ENCODE data around the gene CYGB.
"Not testable (repeated sequence)": the region's sequence is repeated elsewhere in the genome, so short reads cannot be mapped to it uniquely, and the experiment has no call there.

Gene CYGB

DNA sequence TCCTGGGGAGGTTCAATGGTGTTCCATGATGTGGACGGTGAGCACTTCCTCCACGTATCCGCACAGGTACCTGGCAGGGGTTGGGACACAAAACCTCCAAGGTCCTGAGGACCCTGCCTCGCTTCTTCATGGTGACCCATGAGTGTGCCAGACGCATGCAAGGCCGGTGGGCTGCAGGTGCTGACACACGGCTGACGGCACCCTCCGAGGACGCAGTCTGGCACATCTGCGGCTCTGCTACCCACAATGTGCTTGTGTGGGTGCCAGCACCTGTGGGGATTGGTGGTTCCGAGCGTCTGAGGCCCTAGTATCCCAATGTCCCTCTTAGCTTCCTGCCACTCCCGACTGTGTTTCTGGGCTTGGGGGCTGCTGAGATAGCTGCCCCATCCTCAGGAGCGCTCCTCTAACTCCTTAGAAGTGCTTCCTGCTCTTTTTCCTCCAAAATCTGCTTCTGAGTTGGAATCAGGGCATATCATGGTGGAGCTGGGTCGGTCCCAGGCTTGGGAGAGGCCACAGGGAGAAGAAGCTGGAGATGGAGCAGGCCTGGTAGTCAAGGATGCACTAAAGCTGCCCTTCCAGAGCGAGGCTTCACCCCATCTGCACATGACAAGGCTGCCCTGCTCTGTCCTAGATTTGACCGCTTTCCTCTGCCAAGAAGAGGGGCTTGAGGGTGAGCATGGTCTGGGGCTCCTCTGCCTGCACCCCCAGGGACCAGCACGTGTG is 1.6 kb downstream of the CYGB start:
- no peak for DNase-seq

DNA sequence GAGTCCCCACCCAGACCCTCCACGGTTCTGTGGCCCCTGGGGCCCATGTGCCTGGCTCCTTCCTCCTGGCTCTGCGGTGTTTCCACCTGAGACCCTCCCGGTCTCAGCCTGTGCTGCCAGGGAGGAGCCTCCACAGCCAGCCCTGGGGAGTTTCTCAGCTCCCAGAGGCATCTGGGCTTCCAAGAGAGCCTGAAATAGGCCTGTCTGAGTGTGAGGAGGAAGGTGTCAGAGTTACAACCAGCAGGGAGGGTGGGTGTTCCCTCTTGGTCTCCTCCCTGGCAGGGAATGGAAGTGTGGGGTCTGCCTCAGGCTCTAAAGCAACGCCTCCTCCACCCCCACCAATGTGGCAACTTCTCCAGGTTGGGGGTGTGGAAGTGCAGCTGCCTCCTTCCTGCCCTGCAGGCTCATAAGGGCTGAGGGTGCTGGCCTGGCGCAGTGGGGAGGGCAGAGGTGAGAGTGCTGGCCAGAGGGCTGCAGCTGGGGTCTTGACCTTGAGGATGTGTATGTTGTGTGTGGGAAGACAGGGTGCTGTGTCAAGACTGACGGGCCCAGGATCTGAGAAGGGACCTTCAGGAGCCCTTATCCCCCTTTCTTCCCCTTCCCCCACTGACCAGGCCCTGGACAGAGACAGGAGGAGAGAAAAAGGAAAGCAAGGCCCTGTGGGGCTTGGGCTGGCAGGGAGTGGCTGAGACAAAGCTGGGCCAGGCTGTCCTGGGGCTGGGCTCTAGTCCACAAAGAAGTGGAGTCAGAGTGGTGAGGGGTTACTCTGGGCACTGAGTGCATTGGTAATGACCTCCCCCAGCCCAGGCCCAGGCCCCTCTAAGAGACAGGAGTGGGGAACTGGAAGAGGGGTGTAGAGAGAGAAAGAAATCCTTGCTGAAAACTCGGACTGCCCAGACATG is 2.4 kb downstream of the CYGB start:
- no peak for DNase-seq

DNA sequence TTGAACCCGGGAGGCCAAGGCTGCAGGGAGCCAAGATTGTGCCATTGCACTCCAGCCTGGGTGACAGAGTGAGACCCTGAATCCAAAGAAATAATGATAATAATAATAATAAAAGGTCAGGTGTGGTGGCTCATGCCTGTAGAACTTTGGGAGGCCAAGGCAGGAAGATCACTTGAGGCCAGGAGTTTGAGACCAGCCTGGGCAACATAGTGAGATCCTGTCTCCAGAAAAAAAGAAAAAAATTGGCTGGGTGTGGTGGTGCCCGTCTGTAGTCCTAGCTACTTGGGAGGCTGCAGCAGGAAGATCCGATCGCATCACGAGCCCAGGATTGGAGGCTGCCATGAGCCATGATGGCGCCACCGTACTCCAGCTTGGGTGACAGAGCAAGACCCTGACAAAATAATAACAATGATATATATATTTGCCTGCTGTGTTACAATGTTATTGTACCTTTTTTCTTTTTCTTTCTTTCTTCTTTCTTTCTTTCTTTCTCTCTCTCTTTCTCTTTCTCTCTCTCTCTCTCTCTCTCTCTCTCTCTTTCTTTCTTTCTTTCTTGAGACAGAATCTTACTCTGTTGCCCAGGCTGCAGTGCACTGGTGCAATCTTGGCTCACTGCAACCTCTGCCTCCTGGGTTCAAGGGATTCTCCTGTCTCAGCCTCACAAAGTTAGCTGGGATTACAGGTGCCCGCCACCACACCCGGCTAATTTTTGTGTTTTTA is 3.7 kb downstream of the CYGB start:
- not testable (repeated sequence) for DNase-seq

DNA sequence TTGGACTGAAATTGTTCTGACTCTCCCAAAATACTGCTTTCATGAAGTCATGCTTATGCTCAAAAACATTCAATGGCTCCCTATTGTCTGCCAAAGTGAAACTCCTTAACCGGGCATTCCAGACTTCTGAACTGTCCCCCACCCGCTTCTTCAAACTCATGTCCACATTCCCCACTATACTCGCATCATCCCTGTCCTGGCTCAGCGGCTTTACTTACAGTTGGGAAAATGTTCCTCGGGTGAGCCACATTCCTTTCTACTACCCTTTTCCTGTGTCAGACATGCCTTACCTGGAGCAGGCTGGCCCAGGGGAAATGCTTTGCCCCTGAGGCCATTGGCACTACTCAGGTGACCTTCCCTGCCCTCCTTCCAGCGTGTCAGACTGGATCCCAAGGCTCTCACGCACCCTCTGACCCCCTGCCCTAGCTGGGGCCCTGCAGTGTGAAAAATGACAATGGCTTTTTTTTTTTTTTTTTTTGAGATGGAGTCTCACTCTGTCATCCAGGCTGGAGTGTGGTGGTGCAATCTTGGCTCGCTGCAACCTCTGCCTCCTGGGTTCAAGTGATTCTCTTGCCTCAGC is 5.3 kb downstream of the CYGB start:
- DNase-seq: no peak

DNA sequence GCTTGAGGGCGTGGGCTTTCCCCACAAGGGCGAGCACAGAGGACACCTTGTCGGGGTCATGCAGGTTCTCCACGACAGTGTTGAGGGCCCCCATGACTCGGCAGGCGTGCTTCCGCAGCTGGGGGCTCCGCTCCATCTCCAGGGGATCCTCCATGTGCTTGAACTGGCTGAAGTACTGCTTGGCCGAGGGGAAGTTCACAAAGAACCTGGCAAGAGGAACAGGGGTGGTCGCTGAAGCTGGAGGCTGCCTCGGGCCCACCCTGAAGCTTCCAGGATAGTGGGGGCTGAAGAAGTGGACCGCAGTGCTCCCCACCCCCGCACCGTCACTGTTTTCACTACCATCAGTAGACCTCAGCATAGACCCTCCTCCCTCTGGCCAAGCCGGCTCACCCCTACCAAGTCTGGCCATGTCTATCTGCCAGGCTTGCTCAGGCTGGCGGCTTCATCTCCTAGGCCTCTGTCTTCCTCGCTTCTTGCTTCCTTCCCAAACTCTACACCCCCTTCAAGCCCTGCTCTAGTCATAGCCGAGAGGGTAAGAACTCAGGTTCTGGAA is 5.9 kb downstream of the CYGB start:
- no peak for DNase-seq

DNA sequence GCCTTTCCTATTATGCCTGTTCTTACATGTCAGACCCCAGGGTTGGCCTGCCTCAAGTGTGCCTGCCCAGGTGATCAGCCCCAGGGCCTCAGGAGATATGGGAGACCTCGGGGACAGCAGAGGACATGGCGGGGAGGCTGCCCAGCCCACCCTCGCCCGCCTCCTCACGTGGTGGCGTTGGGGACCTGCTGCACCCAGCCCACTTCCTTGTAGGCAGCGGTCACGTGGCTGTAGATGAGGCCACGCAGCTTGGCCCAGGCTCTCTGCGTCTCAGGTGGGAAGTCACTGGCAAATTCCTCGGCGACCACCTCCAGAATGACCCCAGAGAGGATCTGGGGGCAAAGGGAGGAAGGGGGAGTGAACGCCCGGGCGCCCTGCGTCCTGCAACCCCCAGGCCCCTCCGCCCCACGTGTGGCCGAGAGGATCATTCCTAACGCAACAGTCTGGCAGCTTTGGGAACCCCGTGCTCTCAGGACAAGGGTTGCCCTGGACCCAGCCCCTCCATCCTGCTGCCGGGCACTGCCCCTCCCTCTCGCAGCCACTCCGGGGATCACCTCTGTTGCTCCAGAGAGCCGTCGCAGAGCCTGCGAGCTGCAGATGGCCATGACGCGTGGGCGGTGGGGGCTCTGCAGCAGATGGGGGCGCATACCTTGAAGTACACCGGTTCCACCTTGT is 6.6 kb downstream of the CYGB start:
- DNase-seq: no peak

DNA sequence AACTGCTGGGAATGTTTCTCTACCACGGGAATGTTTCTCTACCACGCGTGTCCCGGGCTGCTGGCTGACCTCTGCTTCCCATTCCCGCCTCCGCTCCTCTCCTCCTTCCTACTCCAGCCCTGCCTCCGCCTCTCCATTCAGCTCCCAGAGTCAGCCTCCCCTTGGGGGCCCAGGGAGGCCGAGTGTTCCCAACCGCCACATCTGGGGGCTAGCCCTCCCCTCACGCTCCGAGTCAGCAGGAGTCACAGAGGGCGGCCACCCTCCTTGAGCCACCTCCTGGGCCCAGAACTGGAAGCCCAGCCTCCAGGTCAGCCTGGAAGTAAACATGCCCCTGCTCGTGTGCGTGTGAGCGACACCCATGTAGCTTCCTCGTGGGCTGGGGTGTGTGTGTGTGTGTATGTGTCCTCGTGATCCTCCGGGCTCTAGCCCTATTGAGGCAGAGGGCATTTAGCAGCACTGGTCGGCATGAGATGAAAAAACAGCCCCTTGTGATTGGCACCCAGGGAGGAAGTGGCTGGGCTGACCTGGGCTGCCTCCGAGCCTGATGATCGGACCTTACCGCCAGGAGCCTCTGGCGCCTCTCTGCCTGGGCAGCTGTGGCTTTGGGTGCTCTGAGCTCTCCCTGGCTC is 7.3 kb downstream of the CYGB start:
- DNase-seq: no peak

DNA sequence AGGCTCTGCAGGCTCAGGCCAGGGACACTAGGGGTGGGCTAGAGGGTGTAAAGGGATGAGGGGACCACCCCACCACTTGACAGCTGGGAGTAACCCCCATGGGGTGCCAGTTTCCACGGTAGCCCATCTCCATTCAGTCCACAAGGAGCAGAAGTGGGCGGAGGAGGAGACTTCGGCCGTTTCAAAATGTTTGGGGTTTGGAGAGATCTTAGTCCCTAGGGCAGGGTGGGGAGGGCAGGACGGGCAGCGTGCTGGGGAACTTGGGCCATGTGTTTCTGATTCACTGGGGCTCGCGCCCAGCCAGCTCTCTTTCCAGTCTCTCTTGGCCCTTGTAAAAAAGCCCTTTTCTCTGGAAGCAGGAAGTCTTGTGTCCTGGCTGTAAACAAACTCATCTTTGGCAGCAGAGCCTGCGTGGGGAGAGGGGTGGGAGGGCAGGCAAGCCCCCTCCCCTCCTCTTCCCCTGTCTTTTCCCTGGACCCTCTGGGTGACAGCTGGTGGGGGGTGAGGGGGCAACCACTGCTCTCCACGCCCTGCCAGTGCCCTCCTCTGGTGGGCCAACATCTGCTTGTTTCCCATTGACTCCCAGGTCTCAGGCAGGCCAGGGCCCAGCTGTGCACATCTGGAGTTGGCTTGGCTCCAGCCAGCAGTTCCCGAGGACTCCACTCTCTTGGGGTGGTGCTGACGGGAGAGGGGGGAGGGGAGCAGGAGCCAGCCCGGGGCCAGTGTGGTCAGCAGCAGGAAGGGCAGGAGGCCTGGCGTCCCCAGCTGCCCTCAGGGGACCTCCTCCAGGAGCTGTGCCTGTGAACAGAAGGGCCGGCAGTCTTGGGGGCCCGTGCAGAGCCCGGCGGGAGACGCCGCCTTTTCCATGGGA is 8.1 kb downstream of the CYGB start:
- peak; percentile 24 for DNase-seq

DNA sequence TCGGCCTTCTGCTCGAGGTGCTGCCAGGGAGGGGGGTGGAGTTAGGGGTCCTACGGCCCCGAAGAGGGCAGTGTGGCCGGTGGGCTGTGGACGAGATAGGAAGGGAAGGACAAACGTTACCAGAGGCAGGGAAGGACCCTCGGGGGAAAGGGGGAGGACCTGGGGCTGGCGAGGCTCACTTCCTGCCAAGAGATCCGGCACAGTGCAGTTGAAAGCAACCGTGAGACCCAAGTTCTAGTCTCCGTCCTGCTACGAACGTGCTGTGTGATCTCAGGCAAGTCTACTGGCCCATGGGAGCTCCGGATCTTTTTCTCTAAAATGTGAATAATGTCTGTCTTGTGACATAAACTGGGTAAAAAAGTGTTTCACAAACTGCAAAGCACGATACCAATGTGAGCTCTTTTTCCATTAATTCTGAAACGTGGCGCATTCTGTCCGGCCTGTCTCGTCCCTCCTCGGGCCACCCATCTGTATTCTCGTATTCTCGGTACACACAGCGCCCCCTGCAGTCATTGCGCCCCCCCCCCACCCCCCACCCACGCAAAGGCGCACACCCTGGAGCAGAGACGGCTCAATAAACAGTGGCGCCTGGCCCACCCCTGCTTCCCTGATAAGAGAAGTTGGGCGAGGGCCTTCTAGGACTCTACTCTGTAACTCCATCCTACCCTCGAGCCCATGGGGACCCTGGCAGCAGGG is 8.8 kb downstream of the CYGB start:
- DNase-seq: no peak

DNA sequence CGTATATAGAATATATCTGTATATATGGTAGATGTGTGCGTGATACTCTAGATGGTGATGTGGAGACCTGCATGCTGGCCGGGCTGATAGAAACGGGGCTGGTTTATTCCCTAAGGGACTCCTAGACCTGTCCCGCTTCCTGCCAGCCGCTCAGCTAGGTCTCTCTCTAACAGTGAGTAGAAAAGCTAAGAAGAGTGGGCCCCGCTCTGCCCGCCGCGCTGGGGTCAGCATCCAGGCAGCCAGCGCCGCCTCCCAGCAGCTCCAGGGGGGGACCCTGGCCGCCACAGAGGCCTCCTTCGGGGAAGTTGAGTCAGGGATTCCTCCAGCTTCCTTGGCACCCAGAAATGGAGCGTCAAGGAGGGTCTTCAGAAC is 9.4 kb downstream of the CYGB start:
- no peak for DNase-seq

DNA sequence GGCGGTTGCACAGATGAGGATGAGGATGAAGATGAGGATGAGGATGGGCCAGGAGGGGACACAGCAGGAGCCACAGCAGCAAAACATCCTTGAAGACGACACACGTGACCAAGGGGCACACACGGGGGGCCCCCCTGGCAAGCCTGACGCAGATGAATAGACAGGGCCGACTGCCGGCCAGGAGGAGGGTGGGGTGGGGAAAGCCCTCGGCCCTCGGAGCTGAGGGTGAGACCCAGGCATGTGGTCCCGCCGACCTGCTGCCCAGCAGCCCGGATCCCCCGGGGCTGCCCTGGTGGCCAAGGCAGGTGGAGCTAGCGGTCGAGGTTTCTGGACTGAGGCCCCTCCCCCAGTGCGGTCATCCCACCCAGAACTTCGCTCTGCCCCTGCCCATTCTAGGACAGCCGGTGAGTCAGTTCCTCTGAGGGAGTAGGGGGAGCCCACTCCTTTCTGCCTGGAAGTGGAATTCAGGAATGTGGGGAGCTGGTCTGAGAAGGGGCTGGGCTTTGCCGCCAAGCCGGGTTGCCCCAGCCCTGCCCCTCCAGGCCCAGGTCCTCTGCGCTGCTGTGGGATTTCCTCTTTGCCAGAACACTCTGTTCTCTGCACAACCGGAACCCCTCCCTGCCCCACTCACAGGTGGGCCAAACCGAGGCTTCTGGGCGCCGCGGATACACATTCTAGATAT is 9.9 kb downstream of the CYGB start:
- no peak for DNase-seq

DNA sequence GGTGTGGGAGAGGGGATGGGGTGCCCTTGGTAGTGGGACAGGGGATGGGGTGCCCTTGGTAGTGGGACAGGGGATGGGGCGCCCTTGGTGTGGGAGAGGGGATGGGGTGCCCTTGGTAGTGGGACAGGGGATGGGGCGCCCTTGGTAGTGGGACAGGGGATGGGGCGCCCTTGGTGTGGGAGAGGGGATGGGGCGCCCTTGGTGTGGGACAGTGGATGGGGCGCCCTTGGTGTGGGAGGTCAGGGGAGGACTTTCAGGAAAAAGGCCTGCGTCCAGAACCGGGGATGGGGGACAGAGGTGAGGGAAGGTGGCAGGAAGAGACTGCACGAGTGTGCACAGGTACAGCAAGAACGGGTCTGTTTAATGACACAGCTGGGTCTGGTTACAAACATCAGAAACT is 10.5 kb downstream of the CYGB start:
- DNase-seq: not testable (repeated sequence)

DNA sequence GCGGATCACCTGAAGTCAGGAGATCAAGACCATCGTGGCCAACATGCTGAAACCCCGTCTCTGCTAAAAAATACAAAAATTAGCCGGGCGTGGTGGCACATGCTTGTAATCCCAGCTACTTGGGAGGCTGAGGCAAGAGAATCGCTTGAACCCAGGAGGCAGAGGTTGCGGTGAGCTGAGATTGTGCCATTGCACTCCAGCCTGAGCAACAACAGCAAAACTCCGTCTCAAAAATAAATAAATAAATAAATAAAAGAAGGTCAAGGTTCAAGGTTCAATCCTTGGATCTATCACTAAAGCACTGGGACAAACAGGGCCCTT is 12.0 kb downstream of the CYGB start:
- DNase-seq: not testable (repeated sequence)

DNA sequence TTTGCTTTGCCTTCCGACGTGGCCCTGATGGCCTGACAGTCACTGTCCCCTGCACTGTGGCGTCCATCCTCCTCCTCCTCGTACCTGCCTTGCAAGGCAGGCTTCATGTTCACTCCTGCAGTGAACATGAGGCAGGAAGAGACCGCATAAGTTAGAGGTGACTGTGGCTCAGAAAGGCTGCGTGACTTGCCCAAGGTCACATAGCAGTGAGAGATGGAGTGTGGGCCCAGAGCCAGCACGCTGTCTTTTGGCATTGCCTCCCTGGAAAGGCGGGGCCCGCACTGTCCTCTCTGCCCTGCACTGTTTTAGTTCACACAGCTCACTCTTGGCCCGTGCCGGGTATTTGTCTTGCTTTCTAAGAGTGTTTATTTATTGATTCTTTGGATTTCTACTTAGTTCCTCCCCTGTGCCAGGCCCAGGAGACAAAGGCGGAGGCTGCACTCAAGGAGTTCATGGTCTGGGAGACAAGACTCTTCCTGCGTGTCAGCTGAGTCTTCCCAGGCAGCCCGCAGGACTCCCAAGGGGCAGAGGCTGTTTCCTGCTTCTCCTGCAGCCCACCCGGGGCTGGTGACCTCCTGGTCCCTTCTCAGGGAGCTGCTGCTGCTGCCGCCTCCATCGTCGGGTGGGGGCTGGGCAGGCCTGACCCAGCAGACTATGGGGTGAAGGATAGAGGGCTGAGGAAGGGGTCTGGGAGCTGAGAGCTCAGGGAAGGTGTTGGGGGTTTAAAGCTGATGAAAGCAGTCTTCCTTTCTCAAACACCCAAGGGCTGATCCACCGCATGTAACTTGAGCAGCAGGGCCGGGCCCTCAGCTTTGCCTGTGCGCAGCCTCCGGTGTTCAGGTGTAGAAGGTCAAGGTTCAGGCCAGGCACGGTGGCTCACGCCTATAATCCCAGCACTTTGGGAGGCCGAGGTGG is 12.7 kb downstream of the CYGB start:
- DNase-seq: no peak

DNA sequence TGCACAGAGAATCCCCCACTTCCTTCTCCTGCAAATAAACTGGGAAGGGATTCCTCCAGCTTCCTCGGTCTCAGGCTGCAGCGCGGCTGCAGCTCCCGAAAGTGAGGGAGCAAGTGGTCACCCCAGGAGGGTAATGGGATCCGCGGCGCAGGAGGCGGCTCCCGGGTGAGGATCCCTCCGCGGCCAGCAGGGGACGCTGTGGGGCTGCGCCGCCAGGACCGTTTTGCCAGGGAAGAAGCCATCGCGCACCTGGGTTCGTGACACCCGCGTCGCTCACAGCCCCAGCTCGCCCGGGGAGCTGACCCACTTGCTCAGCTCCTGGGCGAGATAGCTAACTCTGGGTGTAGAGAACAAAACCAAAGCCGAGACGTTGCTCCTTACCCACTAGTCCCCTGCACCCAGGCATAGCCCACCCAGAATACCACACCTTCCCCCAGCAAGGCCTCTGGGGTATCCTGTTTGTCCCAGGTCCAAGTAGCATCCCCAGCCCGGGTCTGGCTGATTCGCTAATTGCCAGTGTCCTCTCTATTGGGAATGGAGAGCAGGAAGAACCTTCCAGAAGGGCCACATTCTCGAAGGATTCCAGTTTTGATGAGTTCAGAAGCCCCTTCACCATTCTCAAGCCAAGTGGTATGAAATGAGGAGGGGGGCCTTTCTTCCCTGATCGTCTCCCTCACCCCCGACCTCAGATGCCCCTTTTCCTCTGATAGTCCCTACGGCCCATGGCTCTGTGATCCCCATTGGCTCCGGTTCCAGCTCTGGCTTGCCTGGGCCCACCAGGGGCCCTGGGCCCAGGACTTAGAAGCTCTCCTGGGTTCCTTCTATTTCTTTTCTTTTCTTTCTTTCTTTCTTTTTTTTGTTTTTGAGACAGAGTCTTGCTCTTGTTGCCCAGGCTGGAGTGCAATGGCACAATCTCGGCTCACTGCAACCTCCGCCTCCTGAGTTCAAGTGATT is 14.1 kb downstream of the CYGB start:
- no peak for DNase-seq

DNA sequence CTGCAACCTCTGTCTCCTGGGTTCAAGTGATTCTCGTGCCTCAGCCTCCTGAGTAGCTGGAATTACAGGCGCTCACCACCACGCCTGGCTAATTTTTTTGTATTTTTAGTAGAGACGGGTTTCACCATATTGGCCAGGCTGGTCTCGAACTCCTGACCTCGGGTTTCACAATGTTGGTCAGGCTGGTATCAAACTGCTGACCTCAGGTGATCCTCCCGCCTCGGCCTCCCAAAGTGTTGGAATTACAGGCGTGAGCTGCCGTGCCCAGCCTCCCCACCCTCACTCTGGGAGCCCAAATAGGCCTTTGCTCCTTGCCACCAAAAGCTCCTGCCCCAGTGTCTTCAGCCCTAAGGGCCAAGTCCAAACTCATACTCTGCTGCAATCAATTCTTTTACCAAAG is 15.8 kb downstream of the CYGB start:
- not testable (repeated sequence) for DNase-seq

DNA sequence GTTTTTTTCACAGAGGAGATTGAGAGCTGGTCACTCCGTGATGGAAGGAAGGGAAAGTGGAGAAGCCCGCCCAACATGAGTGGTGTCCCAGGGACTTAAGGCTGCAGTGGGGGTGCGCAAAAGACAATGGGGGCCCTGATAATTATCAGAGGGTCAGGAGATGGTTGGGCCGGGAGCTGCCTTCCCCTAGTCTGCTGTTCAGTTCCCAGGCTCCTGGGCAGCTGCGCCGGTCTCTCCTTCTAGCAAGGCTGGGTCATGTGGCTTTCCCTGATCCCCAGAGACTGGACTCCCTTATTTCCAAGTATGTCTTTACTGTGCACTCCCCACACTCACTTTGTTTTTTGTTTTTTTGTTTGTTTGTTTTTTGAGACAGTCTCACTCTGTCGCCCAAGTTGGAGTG is 16.2 kb downstream of the CYGB start:
- no peak for DNase-seq

All from amniotic stem cell (primary cell).